Esophagus squamous epithelium (tissue), 5 donors: Measurements from ENCODE around the gene TESMIN. TPM values are rescaled to one million over a fixed set of nuclear protein-coding genes. Genes with fewer than 3 reads are reported as not detected.

ENCODE experiments used
- DNase-seq: peaks from one replicate; lab custom pipeline; 2025; lab: John Stamatoyannopoulos, UW
- H3K27ac ChIP-seq, 4 donors: fragments of 200-600 bp; sonication (generic); one replicate each; pipeline ENCODE4 v1.5.1; 2016 to 2019; ENCODE audit warnings: mild to moderate bottlenecking in 1 of 4
- H3K27me3 ChIP-seq, 4 donors: fragments of 200-600 bp; sonication (generic); 1 replicate in 3 of 4; 2 replicates in 1 of 4; pipeline versions ENCODE4 v1.5.1 to v1.6.0; 2017 to 2021; ENCODE audit warnings: antibody characterized with exemption in 1 of 4
- H3K36me3 ChIP-seq, 3 donors: fragments of 200-600 bp; sonication (generic); one replicate each; pipeline ENCODE4 v1.5.1; 2016 to 2019
- H3K4me1 ChIP-seq, 3 donors: fragments of 200-600 bp; sonication (generic); one replicate each; pipeline ENCODE4 v1.5.1; 2017 to 2019
- H3K4me3 ChIP-seq, 4 donors: fragments of 200-600 bp; sonication (generic); 1 replicate in 3 of 4; 2 replicates in 1 of 4; pipeline ENCODE4 v1.5.1; 2016 to 2019; ENCODE audit warnings: mild to moderate bottlenecking in 2 of 4, moderate library complexity in 1 of 4
- H3K9me3 ChIP-seq, 3 donors: fragments of 200-600 bp; sonication (generic); one replicate each; pipeline ENCODE4 v1.5.1; 2016 to 2019
- CTCF ChIP-seq, 6 experiments: fragments of 450-650 bp in 4 of 6; fragments of 200-600 bp in 2 of 6; sonication (generic) in 2 of 6; IDR thresholded peaks; one replicate each; pipeline ENCODE4 v1.5.1; 2016 to 2019; ENCODE audit warnings: antibody characterized with exemption in 6 of 6, mild to moderate bottlenecking in 4 of 6, moderate library complexity in 4 of 6
- POLR2A ChIP-seq, 4 donors: fragments of 450-650 bp; IDR thresholded peaks; one replicate each; pipeline ENCODE4 v1.6.1; 2017; ENCODE audit warnings: antibody characterized with exemption in 4 of 4, mild to moderate bottlenecking in 4 of 4, moderate library complexity in 3 of 4
- WGBS, 2 donors: methylation state at CpG; one replicate each; pipeline ENCODE4 v1.1.5; 2018; 5-methylcytosine and 5-hydroxymethylcytosine counted together
- intact Hi-C: fragments of 100-400 bp; cut with DNase I; formaldehyde crosslinking; loops from one replicate; pipeline ENCODE4 v1.15.0; 2022
- total RNA-seq, 4 donors: library from RNA; depleted of rRNA; stranded (reverse); fragments of >200 nt; gene quantifications; one replicate each; pipeline ENCODE4 v1.1.0, GENCODE V29; 2016
- donor health status: DM: yes; HTN: yes; CAD: no.

Gene TESMIN
- total RNA-seq, 4 donors from 2014 or later, result 3.1 to 5.3 (median 4.4) TPM

DNA sequence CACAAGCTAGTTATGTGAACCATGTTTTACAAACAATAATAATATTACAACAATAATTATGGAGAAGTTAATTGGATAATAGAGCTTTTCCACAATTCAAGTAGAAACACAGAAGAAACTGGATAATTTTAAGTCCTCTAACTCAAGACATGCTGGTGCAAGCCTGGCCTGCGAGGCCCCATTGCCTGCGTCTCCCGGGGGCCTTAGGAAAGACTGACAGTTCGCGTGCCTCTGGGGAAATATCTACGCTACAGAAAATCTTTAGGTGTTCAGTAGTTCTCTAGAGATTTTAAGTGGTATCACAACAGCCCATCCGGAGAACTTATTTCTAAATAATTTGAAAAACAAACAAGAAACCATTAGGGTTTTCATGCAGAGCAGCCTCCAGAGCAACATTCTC is 43.8 kb downstream of the TESMIN start:
- DNase-seq, result no peak
- WGBS, 2 donors, result 52 to 75% methylated on average over 7 of the region's 7 CpGs

GRCh38 chr11:68704887-68705286 is 46.4 kb downstream of the TESMIN start:
- intact Hi-C loops, result no loop called here
- WGBS, 2 donors, result 41 to 48% methylated on average over 10 to 13 of the region's 16 CpGs
- H3K4me3 ChIP-seq, result no peak overlapping the region

More for the DNA sequence above, 43.8 kb downstream of the TESMIN start:
- H3K9me3 ChIP-seq, result no peaks in the 10 kb centered on the region
- H3K4me3 ChIP-seq, result no peak overlapping the region
- no peak overlapping the region for H3K27ac ChIP-seq
- TF ChIP-seq POLR2A (IDR thresholded peaks at IDR 0.05) (no peak), CTCF (IDR thresholded peaks at IDR 0.05) (no peak)
- H3K27me3 ChIP-seq, result peaks cover 0 to 19% (median 0%) of the 10 kb centered on the region in 4 donors
- intact Hi-C loops, result no loop called here
- no peaks in the 10 kb centered on the region for H3K4me1 ChIP-seq
- H3K36me3 ChIP-seq, result no peaks in the 10 kb centered on the region

DNA sequence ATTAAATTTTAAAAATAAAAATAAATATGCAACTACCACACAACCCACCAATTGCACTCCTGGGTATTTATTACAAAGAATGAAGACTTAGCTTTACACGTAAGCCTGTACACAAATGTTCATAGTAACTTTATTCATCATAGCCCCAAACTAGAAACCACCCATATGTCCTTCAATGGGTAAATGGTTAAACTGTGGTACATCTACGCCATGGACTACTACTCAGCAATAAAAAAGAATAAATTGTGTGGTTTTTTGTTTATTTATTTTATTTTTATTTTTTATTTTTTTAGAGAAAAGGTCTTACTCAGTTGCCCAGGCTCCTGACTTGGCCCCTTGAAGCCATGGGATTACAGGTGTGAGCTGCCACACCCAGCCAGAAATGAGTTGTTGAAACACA is 52.3 kb downstream of the TESMIN start:
- TF ChIP-seq CTCF (IDR thresholded peaks at IDR 0.05) (no peak), POLR2A (IDR thresholded peaks at IDR 0.05) (no peak)
- DNase-seq, result no peak
- Histone ChIP-seq H3K9me3 (no peaks in the 10 kb centered on the region), H3K27ac (no peak overlapping the region), H3K27me3 (peaks cover 0 to 43% (median 0%) of the 10 kb centered on the region in 4 donors), H3K4me1 (no peaks in the 10 kb centered on the region), H3K36me3 (no peaks in the 10 kb centered on the region), H3K4me3 (no peak overlapping the region)
- 86 to 97% methylated on average over 2 of the region's 2 CpGs for WGBS, 2 donors
- intact Hi-C loops, result no loop called here

More at GRCh38 chr11:68704887-68705286, 46.4 kb downstream of the TESMIN start:
- no peaks in the 10 kb centered on the region for H3K36me3 ChIP-seq
- no peak for DNase-seq
- no peak overlapping the region for H3K27ac ChIP-seq
- no peaks in the 10 kb centered on the region for H3K4me1 ChIP-seq
- TF ChIP-seq CTCF (IDR thresholded peaks at IDR 0.05) (no peak), POLR2A (IDR thresholded peaks at IDR 0.05) (no peak)
- H3K9me3 ChIP-seq, result no peaks in the 10 kb centered on the region
- peaks cover 0 to 34% (median 0%) of the 10 kb centered on the region in 4 donors for H3K27me3 ChIP-seq

DNA sequence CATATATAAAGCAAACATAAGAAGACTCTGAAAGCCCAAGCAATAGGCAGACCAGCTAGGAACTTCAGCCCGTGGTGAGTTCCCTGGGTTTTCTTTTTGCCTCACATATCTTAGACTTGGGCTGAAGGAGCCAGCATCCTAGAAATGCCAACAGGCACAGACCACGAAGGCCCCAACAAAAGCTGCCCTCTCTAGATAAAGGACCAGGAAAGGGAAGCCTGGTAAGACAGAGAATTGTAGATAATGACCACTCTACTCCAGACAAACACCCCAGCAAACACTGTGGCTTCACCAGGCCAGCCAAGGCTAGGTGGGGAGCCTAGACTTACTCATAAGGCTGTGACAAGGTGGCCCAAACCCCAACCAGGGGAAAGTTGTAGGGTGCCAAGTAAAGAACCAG is 55.8 kb downstream of the TESMIN start:
- Histone ChIP-seq H3K9me3 (no peaks in the 10 kb centered on the region), H3K36me3 (no peaks in the 10 kb centered on the region), H3K27me3 (peaks cover 0 to 52% (median 0%) of the 10 kb centered on the region in 4 donors), H3K27ac (no peak overlapping the region), H3K4me1 (no peaks in the 10 kb centered on the region), H3K4me3 (no peak overlapping the region)
- no peak for DNase-seq
- WGBS, 2 donors, result 36 to 70% methylated on average over 1 to 2 of the region's 2 CpGs
- TF ChIP-seq POLR2A (IDR thresholded peaks at IDR 0.05) (no peak), CTCF (IDR thresholded peaks at IDR 0.05) (no peak)
- intact Hi-C loops, result no loop called here

DNA sequence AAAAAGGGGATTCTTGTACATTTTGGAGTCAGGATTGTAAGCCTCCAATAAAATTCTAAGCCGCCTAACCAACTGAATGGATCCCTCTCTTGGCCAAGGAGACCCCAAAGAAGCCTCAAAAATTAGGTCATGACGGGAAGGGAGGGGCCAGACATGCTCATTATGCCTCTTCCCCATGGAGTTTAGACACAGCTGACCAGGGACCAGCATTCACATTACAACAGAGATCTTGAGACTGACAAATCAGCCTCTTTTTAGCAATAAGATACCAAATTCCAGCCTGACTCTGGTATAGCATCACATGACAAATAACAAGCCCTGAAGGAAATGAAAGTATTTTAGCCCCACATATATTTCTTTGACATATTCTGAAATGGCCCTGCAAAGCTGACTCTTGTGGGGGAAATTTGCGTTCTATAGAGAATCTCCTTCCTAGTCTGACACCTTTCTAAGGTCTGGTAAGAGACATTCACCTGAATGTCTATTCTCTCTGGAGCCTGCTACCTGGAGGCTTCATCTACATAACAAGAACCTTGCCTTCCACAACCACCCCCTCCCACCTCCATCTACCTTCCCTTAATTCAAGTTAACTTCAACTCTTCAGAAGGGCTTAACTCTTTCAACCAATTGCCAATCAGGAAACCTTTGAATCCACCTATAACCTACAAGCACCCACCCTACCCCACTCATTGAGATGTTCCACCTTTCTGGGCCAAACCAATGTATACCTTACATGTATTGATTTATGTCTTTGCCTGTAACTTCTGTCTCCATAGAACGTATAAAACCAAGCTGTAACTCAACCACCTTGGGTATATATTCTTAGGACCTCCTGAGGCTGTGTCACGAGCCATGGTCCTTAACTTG is 56.7 kb downstream of the TESMIN start:
- Histone ChIP-seq H3K9me3 (no peaks in the 10 kb centered on the region), H3K36me3 (no peaks in the 10 kb centered on the region), H3K4me3 (no peak overlapping the region), H3K27me3 (peaks cover 0 to 50% (median 0%) of the 10 kb centered on the region in 4 donors), H3K27ac (no peak overlapping the region), H3K4me1 (no peaks in the 10 kb centered on the region)
- no peak for TF ChIP-seq POLR2A (IDR thresholded peaks at IDR 0.05)
- no peak for TF ChIP-seq CTCF (IDR thresholded peaks at IDR 0.05)
- intact Hi-C loops, result no loop called here
- 68 to 73% methylated on average over 5 of the region's 5 CpGs for WGBS, 2 donors
- no peak for DNase-seq
